HG02973 (cell line): ENCODE measurements around the gene RASD1.
"Not testable (repeated sequence)": the region's sequence is repeated elsewhere in the genome, so short reads cannot be mapped to it uniquely, and the experiment has no call there.

Experiments used
- ATAC-seq: cut with Tn5 transposase; IDR thresholded peaks from one replicate; pipeline ENCODE4 v1.9.1; 2021; ENCODE audit warnings: moderate library complexity; ENCODE audit not compliant: unreplicated experiment

The RASD1 gene

DNA sequence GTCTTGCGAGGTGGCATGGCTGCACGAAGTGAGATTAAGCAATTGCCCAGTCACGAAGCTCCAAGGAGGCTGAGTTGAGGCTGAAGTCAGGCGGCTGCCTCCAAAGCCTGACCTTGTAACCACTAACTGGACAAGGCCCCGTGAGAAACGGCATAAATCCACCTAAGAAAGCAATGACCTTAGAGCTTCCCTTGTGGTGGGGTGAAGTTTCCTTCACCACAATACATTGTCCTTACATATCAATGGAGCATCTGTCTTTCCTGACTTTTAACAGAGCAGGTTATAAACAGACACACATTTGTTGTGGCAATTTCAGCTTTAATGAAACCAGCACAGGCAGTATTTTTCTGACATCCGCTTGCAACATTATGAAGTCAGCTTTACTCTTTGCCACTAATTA is 21.9 kb downstream of the RASD1 start:
- no peak for ATAC-seq

DNA sequence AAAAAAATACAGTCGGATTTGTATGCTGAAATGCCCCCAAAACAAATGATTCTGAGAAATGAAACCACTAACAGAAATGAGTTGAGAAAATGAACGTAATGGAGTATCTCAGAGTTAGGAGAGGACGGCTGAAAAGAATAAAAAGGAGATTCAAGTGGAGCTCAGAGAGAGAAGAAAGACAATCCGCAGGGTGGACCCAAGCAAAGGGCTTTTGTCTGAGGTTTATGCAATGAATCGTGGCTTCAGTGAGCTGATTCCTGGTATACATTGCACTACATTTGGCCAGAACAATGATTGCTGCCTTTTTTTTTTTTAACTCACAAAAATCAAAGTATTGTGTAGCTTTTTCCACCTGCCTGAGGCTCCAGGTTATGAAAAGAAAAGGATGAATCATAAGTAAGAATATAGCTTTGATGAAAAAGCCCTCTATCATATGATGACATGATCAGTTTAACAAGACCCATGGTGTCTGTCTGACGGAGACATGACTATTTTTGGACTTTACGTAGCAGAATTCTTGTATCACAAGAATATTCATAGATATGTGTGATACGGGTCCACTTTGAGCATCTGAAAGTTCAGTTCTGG is 23.8 kb downstream of the RASD1 start:
- no peak for ATAC-seq

DNA sequence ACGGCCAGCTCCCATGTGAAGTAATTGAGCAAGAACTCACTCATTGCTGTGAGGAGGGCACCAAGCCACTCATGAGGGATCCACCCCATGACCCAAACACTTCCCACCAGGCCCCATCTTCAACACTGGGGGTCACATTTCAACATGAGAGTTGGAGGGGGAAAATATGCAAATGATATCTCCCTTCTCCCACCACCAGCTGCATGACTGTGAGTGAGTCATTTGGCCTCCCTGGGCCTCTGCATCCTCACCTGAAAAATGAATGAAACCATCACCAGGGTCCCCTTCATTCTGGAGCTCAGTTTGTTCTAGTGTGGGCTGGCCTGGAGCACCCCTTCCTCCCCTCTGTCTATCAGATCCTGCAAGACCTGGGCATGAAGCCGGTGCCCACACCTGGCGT is 26.2 kb downstream of the RASD1 start:
- ATAC-seq, result no peak

DNA sequence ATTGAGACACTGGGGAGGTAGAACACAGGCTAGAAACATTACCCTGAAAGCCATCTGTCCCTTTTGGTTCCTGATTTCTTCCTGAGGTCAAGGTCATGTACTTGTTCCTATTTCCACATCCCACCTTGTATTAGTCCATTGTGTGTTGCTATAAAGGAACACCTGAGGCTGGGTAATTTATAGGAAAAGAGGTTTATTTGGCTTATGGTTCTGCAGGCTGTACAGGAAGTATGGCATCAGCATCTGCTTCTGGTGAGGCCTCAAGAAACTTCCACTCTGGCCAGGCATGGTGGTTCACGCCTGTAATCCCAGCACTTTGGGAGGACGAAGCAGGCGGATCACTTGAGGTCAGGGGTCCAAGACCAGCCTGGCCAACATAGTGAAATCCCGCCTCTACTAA is 26.8 kb downstream of the RASD1 start:
- ATAC-seq, result no peak

DNA sequence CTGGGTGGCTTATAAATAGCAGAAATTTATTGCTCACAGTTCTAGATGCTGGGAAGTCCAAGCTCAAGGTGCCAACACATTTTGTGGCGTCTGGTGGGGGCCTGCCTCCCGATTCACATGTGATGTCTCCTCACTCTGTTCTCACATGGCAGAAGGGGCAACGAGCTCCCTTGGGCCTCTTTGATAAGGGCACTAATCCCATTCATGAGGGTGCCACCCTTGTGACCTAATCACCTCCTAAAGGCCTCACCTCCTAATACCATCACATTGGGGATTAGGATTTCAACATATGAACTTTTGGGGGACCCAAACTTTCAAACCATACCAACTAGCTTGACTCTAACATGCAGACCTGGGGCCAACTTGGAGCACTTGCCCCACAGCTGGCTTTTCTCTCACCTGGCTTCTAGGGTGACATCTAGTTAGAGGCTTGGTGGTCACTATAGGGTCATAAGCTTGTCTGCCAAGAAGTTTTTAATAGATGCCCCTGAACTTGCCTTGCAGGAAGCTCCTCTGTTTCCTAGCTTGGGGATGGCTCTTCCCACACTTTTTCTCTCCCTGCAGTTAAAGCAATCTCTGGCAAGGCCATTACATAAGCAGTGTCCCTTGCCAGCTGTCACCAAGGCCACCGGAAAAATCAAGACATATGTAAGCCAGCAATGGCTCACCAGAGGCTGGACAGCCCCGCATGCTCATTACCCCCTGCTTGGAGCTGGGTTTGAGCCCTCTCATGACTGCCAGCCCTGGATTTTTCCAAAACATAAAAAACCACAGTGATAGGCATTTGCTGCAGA is 27.8 kb downstream of the RASD1 start:
- no peak for ATAC-seq

DNA sequence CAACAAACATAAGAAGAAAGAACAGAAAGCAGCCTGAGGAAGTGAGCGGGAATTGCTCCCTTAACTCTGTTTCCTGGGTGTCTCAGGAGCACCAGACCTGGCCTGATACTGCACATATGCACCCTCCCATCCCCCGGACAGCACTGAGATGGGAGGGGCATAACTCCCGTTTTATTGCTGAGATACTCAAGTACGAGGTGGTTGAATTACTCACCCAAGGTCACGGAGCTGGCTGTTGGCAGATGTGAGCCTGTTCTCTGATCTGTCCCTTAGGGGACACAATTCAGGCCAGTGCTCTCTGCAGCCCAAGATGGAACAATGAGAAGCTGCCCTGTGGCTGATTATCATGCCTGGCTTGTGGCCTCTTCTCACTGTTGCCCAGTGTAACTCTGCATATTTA is 28.5 kb downstream of the RASD1 start:
- no peak for ATAC-seq

DNA sequence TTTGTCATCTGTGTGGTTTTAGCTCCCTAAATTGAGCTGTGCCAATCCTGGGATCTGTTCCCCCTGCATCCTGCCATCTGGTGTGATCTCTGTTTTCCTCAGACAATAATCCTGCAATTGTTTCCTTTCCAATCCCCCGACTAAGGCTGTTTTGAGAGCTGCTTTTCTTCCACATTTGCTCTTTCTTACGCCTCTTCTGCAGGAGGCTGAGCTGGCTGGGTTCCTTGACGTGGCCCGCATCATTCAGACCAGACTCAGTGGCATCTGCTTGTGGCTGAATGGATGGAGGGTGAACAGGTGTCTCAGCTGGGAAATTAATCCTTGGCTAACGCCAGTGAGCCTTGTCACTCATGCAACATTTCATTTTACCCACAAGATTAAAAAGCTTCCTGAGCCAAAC is 29.2 kb downstream of the RASD1 start:
- ATAC-seq, result no peak

DNA sequence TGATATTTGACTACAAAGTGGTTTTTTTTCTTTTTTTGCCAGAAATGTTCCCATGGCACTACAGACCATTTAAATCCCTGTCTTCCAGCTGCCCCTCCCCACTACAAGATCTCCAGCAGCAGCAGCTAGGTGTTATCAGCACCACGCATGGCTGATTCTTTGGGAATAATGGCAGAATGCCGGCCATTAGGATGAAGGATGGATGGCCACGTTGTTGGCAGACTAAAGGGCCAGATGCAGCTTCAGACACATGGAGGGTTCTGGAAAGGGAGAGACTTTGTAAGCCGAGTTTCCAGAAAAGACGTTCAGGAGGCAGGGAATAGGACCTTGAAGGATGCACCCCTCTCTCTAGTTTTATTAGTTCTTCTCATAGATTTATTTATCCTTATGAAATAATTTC is 29.7 kb downstream of the RASD1 start:
- ATAC-seq, result no peak

DNA sequence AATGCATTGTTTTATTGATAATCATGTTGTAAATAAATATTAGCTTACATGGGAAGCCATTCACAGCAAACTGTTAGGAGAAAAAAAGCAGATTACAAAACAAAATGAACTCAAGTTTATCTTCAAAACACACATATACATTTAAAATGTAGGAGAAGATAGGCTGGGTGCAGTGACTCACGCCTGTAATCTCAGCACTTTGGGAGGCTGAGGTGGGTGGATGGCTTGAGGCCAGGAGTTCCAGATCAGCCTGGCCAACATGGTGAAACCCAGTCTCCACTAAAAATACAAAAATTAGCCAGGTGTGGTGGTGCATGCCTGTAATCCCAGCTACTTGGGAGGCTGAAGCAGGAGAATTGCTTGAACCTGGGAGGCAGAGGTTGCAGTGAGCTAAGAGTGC is 30.3 kb downstream of the RASD1 start:
- ATAC-seq, result not testable (repeated sequence)

DNA sequence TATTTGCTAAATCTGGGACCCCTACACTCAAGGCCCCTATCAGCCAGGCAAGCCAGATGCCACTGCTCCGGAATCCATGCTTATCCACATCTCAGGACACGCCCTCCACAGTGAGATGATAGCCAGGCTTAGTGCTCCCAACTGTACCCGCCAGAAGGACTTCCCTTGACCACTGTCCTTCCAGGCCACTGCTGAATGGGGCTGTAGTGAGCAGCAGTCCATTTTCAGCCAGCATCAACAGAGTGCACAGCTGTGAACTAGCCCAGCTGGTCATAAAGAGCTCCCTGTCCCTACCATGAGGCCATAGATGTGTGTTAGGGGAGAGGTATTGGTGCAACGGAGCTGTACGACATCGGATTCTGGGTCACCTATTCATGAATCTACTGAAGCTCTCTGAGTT is 32.4 kb downstream of the RASD1 start:
- no peak for ATAC-seq

DNA sequence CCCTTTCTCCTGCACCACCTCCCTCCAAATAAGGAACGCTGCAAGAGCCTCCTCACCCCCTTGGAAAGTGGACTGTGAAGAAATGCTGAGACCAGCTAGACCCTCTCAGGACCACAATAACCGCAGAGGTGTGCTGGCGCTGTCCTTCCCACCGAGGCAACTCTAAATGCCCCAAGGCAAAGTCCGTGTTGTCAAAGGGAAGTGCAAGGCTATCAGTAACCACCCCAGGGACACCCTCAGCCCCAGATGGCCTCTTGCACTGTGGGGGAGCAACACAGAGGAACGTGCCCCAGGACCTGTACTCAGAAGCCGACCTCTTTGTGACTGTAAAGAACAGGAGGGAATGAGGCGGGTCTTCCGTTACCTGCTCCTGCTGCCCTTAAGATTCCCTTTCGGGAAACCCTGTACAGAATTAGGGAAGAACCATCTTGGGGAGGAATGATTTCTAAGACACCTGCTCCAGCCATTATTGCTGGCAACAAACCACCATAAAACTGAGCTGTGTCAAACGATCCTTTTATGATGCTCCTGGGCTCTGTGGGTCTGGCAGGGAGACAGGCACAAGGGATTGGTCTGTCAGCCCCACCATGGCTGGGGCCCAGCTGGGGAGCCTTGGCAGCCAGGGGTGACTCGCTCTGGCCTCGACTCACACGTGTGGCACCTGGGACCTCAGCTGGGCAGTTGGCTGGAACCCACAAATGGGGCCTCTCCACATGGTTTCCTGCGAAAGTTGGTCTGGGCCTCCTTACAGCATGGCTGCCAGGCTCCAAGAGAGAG is 34.0 kb downstream of the RASD1 start:
- no peak for ATAC-seq

DNA sequence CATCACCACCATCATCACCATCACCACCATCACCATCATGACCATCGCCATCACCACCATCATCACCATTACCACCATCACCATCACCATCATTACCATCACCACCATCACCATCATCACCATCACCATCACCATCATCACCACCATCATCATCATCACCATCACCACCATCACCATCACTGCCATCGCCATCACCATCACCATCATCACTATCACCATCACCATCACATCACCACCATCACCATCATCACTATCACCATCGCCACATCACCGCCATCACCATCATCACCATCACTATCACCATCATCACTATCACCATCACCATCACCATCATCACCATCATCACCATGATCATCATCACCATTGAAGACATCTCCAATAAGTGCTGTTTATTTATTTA is 36.2 kb downstream of the RASD1 start:
- no peak for ATAC-seq

DNA sequence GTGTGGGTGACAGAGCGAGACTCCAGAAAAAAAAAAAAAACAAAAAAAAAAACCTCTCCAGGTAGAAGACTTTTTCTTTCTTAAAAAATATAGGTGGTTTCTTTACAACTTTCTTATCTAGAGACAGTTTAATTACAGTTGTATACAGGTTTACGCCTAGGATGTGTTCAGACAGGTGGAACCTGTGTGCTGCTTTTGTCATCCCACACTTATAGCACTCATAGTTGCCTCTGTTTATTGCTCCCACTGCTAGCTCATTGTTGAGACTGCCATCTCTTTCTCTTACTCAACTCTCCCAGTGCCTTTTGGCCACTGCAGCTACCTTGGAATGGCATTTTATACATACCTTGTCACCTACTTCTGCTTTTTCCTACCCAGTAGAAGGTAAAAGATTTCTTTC is 38.5 kb downstream of the RASD1 start:
- ATAC-seq, result no peak

DNA sequence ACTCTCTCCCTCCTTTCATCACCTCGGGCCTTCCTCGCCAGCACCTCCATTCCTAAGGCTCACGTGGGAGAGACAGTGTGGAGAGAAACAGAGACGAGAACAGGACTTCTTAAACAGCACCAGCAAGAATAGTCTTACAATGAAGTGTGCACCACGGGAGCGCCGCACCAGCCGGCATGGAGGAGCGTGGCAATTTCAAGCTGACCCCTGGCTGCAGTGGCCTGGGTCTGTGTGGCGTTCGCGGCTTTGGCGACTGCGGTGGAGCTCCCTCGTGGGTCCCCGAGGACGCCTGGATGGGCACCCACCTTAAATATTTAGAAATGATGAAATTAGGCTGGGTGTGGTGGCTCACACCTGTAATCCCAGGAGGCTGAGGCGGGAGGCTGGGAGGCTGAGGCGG is 39.9 kb downstream of the RASD1 start:
- no peak for ATAC-seq

DNA sequence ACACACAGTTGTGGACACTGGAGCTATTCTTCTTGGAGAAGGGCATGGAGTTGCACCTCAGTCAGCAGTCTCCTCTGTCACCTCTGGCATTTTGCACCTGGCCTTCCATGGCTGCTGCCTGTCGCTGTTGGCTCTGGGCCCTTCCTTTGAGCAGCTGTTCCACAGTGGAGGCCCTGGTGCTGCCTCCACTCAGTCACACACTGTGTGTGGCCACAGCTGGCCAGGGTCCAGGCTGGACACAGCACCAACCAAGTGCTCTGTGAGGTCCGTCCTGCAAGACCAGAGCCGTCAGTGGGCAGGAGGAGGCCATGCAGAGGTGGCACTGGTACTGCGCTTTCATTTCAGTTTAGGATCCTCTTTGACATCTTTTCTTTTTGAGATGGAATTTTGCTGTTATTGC is 41.0 kb downstream of the RASD1 start:
- no peak for ATAC-seq

DNA sequence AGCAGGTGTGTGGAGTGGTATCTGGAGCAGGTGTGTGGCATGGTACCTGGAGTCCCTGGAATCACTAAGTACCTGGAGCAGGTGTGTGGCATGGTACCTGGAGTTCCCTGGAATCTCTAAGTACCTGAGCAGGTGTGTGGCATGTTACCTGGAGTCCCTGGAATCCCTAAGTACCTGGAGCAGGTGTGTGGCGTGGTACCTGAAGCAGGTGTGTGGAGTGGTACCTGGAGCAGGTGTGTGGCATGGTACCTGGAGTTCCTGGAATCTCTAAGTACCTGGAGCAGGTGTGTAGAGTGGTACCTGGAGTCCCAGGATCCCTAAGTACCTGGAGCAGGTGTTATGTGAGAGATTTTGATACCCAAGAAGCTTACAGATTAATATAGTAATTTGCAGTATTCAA is 41.5 kb downstream of the RASD1 start:
- not testable (repeated sequence) for ATAC-seq

DNA sequence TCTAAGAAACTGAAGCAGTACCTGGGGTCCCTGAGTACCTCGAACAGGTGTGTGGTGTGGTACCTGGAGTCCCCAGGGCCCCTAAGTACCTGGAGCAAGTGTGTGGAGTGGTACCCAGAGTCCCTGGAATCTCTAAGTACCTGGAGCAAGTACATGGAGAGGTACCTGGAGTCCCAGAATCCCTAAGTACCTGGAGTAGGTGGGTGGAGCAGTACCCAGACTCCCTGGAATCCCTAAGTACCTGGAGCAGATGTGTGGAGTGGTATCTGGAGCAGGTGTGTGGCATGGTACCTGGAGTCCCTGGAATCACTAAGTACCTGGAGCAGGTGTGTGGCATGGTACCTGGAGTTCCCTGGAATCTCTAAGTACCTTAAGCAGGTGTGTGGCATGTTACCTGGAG is 41.9 kb downstream of the RASD1 start:
- no peak for ATAC-seq

DNA sequence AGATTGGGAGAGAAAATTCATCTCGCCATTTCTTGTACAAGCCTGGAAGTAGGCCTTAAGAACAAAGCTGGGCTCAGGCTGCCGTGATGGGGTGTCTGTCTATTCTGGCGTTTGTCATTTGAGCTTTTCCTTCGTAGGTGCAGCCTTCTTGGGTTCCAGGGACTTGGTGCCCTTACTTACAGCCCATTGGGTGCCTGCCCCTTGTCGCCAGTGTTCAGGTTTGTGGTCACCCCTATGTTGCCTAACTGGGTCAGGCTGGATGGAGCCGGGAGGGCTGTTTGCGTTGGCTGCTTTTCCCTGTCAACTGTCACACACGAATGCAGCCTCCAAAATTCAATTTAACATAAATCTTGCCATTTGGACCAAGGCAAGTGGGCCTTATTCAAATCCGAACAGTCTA is 43.1 kb downstream of the RASD1 start:
- ATAC-seq, result no peak

DNA sequence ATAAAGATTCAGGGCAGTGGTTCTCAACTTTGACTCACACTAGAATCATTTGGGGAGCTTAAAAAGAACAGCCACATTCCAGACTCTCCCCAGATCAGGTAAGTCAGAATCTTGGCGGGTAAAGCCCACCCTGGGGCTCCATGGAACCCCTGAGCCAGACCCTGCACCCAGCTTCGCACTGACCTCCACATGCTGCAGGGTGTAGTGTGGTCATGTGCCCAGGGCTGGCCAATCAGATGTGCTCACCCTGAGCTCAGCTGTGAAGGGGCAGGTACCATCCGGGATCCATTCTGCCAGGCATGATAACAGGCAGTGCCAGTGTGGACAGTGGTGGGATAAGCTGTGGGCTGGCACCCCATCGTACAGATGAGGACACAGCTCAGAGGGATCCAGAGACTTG is 47.5 kb downstream of the RASD1 start:
- no peak for ATAC-seq

DNA sequence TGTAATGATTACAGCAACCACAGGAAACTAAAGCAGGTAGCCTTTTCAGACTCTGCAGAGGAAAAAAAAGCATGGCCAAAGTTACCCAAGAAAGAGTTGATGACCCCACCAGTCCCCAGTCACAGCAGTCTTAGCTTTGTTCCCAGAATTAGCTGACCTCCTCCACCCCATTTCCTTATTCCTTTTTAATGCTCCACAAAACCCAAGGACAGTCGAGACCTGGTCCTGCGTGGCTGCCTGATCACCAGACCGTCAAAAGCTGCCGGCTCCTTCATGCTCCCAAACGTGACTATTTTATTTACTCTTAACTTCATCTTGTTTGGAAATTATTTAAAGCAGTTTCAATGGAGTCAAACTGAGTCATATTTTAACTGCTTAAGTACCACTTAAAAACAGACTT is 48.1 kb downstream of the RASD1 start:
- no peak for ATAC-seq

DNA sequence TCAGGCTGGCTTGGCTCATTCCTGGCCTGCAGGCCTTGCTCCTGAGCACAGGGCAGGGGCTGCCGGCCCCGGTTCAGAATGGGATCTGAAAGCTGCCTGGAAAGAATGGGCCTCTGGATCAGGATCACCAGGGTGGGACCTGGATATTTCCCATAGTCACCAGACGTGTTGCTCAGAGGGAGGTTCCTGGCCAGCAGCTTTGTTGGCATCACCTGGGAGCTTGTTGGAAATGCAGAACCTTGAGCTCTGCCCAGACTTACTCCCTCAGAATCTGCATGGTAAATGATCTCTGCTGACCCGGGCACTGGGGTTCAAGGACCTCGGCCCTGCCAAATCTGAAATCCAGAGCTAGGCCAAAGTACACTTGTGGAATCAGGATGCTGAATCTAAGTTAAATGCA is 48.9 kb downstream of the RASD1 start:
- ATAC-seq, result no peak

DNA sequence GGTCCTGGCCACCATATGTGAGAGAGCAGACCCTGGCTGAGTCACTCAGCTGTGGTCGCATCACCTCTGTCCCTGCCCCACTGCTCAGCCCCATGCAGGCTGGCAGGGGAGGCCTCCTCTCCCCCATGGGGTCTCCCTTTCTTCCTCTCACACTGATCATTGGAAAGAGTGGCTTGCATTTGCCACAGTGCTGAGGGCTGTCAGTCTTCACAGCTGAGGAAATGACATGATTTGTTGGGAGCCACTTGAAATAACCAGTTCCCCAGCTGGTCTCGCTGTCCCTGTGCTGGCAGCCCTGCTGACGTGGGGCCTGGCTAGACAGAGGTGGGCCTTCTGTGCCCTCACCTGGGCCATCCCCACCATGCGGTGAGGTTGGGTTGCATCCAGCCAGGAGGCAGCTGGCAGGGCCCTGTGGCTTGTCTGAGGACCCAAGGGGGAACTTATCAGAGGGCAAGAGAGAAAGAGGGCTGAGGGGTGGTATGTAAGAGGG is 49.5 kb downstream of the RASD1 start:
- no peak for ATAC-seq
